ENCODE results near the gene SLC29A1. TPM values are rescaled to one million over a fixed set of nuclear protein-coding genes. Genes with fewer than 3 reads are reported as not detected.

SLC29A1 gene
- total RNA-seq, 1 donor from 2014 or later: 55.0 TPM

DNA sequence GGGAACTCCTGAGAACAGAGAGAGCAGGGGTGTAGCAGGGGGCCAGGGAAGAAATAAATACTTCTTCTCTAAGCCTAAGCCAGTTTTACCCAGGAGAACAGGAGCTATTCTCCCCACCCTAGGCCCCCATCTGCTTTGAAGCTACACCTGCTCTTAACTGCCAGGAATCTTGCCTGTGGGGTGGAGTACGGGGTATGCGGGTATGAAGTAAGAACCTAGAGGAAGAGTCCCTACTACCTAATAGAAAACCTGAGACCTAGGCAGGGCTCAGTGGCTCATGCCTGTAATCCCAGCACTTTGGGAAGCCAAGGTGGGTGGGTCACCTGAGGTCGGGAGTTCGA lies 1.5 kb downstream of the SLC29A1 start:
- H3K36me3 Mint-ChIP-seq (ENCODE audit: low read depth): no peaks in the 10 kb centered on the region
- H3K9me3 Mint-ChIP-seq: no peaks in the 10 kb centered on the region
- H3K27ac Mint-ChIP-seq (ENCODE audit: unreplicated experiment): no peak overlapping the region
- peaks cover 47% of the 10 kb centered on the region for H3K4me1 Mint-ChIP-seq
- TF ChIP-seq, protein P1, sequence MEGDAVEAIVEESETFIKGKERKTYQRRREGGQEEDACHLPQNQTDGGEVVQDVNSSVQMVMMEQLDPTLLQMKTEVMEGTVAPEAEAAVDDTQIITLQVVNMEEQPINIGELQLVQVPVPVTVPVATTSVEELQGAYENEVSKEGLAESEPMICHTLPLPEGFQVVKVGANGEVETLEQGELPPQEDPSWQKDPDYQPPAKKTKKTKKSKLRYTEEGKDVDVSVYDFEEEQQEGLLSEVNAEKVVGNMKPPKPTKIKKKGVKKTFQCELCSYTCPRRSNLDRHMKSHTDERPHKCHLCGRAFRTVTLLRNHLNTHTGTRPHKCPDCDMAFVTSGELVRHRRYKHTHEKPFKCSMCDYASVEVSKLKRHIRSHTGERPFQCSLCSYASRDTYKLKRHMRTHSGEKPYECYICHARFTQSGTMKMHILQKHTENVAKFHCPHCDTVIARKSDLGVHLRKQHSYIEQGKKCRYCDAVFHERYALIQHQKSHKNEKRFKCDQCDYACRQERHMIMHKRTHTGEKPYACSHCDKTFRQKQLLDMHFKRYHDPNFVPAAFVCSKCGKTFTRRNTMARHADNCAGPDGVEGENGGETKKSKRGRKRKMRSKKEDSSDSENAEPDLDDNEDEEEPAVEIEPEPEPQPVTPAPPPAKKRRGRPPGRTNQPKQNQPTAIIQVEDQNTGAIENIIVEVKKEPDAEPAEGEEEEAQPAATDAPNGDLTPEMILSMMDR (conservative IDR thresholded peaks at IDR 0.05): no peak
- peak overlapping the region; percentile 90 for H3K4me3 Mint-ChIP-seq
- peaks cover 5% of the 10 kb centered on the region for H3K27me3 Mint-ChIP-seq (ENCODE audit: low read depth)
- no peak for DNase-seq (ENCODE audit: low read depth, low spot score)

DNA sequence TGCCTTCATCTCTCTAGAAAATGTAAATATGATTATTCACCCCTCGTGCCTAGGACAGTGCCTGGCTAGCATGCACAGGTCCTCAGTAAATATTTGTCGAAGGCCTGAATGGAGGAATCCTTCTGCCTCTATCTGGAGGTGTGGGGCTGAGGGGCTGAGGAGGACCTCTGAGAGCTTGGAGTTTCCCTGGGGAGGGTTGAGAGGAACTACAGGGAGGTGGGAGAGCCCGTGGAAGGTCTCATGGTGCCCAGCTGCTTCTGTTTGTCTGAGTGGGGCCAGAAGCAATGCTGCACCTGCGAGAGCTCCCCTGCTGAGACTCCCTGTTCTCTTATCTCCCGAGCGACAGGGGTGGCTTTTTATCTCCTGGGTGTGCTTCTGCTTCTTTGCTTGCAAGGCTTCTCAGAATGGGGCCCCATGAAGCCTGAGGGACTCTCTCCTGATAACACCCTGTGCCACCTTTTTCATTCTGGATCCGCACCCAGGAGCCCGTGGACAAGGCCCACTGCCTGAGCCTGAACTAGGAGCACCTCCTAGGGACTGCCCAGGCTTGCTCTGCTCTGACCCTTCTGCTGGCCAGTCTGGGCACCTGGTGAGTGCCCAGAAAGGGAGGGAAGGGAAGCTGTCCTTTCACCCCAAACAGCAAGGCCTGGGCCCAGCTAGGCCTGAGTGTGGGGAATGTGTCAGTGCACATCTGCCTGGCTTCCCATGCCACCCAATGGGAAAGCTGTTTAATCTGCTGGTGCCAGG lies 2.4 kb downstream of the SLC29A1 start:
- Mint-ChIP-seq H3K9me3 (no peaks in the 10 kb centered on the region), H3K4me3 (peak overlapping the region; percentile 67), H3K36me3 (ENCODE audit: low read depth) (no peaks in the 10 kb centered on the region), H3K27me3 (ENCODE audit: low read depth) (peaks cover 5% of the 10 kb centered on the region), H3K27ac (ENCODE audit: unreplicated experiment) (no peak overlapping the region), H3K4me1 (peaks cover 45% of the 10 kb centered on the region)
- no peak for DNase-seq (ENCODE audit: low read depth, low spot score)
- TF ChIP-seq, protein P1 (conservative IDR thresholded peaks at IDR 0.05): no peak

DNA sequence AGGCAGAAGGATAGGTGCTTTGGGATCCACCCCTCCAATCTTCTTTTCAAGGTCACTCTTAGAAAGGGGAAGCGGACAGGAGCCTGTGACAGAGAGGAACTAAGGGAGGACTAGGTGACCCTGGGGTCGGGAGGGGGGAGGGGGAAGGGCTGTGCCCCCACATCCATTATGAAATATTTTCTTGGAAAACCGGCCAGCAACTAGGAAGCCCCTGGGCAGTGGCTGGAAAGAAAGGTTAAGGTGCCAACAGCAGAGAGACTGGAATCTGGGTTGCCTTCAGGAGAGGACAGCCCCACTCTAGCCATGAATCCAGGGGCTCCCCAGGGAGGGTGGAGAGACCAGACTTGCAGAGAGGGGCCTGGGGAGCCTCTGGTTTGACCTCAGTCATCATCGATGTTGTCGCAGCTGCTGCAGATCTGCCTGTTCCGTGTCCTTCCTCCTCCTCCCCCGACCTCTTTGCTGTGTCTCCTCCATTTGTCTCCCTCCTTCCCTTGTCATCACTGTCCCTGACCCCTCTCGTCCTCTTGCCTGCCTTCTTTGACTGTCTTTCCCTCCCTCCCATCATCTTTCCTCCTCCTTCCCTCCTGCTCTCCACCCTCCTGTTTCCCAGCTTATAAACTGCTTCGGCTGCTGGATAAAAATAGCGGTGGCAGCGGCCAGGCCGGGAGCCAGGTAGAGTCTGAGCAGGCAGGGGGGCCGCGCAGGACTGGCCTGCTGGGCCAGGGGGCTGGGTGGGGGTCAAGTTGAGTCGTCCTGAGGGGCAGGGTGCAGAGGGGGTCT lies 3.2 kb downstream of the SLC29A1 start:
- Mint-ChIP-seq H3K27ac (ENCODE audit: unreplicated experiment) (peak overlapping the region; percentile 50), H3K4me1 (peaks cover 39% of the 10 kb centered on the region), H3K4me3 (peak overlapping the region; percentile 67), H3K27me3 (ENCODE audit: low read depth) (peaks cover 5% of the 10 kb centered on the region), H3K9me3 (no peaks in the 10 kb centered on the region), H3K36me3 (ENCODE audit: low read depth) (no peaks in the 10 kb centered on the region)
- DNase-seq (ENCODE audit: low read depth, low spot score): no peak
- TF ChIP-seq, protein P1 (conservative IDR thresholded peaks at IDR 0.05): no peak

DNA sequence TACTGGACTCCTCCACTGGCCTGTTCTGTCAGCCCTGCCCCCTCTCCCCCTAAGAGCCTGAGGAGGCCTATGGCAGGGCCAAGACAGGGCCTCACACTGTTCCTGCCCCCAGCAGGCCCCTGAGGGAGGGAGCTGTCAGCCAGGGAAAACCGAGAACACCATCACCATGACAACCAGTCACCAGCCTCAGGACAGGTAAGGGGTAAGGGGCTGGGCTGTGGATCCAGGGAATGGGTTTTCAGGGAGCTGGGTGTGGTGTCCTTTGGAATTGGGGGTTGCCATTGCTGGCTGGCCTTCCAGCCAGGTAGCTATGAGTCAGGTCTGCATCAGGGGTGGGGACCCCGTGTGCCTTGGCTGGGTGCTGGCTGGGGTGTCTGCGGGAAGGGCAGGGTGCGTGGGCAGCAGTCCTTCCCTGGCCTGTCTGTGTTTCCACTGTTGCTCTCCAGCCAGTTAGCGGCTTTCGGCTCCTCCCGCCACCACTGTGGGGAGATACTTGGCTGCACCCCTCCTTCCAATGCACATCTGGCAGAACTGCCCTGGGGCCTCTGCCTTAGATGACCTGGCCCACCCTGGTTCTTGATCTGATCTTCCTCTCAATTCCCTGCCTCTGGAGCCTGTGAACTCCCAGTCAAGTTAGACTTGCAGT lies 3.9 kb downstream of the SLC29A1 start:
- peak overlapping the region; percentile 6 for H3K4me3 Mint-ChIP-seq
- DNase-seq (ENCODE audit: low read depth, low spot score): no peak
- no peaks in the 10 kb centered on the region for H3K9me3 Mint-ChIP-seq
- H3K4me1 Mint-ChIP-seq: peaks cover 39% of the 10 kb centered on the region
- no peaks in the 10 kb centered on the region for H3K36me3 Mint-ChIP-seq (ENCODE audit: low read depth)
- TF ChIP-seq, protein P1 (conservative IDR thresholded peaks at IDR 0.05): no peak
- H3K27ac Mint-ChIP-seq (ENCODE audit: unreplicated experiment): no peak overlapping the region
- H3K27me3 Mint-ChIP-seq (ENCODE audit: low read depth): peaks cover 5% of the 10 kb centered on the region

DNA sequence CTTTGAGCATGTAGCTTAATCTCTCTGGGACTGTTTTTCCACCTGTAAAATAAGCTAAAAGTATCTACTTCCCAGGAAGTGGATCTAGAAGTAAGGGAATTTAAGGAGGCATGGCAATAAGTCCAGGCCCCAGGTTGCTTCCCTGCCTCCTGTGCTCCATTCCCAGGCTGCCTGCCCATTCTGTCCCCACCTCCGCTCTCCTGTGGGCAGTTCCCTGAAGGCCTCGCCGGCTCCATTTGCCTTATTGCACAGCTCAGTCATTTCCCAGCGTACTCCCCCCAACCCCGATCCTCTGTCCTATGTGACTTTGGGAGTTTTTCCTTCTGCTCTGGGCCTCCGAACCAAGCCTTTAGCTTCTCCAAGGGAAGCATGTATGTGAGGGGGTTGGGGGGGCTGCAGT lies 4.6 kb downstream of the SLC29A1 start:
- peak overlapping the region; percentile 50 for H3K27ac Mint-ChIP-seq (ENCODE audit: unreplicated experiment)
- H3K27me3 Mint-ChIP-seq (ENCODE audit: low read depth): peaks cover under 1% of the 10 kb centered on the region
- TF ChIP-seq, protein P1 (conservative IDR thresholded peaks at IDR 0.05): no peak
- peaks cover 33% of the 10 kb centered on the region for H3K4me1 Mint-ChIP-seq
- DNase-seq (ENCODE audit: low read depth, low spot score): no peak
- H3K4me3 Mint-ChIP-seq: peak overlapping the region; percentile 6
- H3K36me3 Mint-ChIP-seq (ENCODE audit: low read depth): no peaks in the 10 kb centered on the region
- H3K9me3 Mint-ChIP-seq: no peaks in the 10 kb centered on the region
